T47D (cell line): ENCODE data around the gene SPTLC3.

ENCODE experiments used
- DNase-seq, 2 experiments: peaks; one replicate each; pipeline versions ENCODE4 v3.0.0 to v3.0.0-alpha.2; 2011 to 2012; ENCODE audit warnings: low read depth in 1 of 2, low spot score in 1 of 2
- JUND ChIP-seq: IDR thresholded peaks from 2 replicates; pipeline ENCODE4 v1.6.1; 2012; ENCODE audit warnings: low read depth
- in situ Hi-C: cut with HindIII; loops from 2 replicates; pipeline ENCODE4 v1.10.0; 2016; ENCODE audit warnings: low sequenced_read_pairs, low pct_unique_long_range_greater_than_20kb

The SPTLC3 gene

GRCh38 chr20:13025181-13025580, 16.4 kb downstream of the SPTLC3 start:
- no peak for TF ChIP-seq JUND
- in situ Hi-C loops, result no loop called here
- DNase-seq, result no peak

GRCh38 chr20:13028001-13028400, 19.2 kb downstream of the SPTLC3 start:
- TF ChIP-seq JUND, result no peak
- in situ Hi-C loops, result no loop called here
- DNase-seq, result no peak

- no peak for TF ChIP-seq JUND
- in situ Hi-C loops, result no loop called here
- no peak for DNase-seq
Observed at GRCh38 chr20:13028673-13029072, 19.9 kb downstream of the SPTLC3 start.

GRCh38 chr20:13029687-13030375, 21.1 kb downstream of the SPTLC3 start:
- in situ Hi-C loops, result no loop called here
- peak in 1 of 2 experiments; percentile 70 for DNase-seq
- TF ChIP-seq JUND, result peak; percentile 35; the same call in 1 of the 2 replicates

- DNase-seq, result no peak
- no peak for TF ChIP-seq JUND
- in situ Hi-C loops, result no loop called here
Observed at GRCh38 chr20:13031751-13032150, 23.0 kb downstream of the SPTLC3 start.

- in situ Hi-C loops, result no loop called here
- no peak for TF ChIP-seq JUND
- peak in 1 of 2 experiments; percentile 45 for DNase-seq
Observed at GRCh38 chr20:13034115-13034514, 25.3 kb downstream of the SPTLC3 start.

- in situ Hi-C loops, result no loop called here
- TF ChIP-seq JUND, result no peak
- no peak for DNase-seq
Observed at GRCh38 chr20:13034936-13035335, 26.2 kb downstream of the SPTLC3 start.

GRCh38 chr20:13035399-13036152, 26.8 kb downstream of the SPTLC3 start:
- in situ Hi-C loops, result no loop called here
- TF ChIP-seq JUND, result no peak
- no peak for DNase-seq

GRCh38 chr20:13037727-13038126, 29.0 kb downstream of the SPTLC3 start:
- in situ Hi-C loops, result no loop called here
- DNase-seq, result no peak
- TF ChIP-seq JUND, result no peak

GRCh38 chr20:13041574-13042457, 33.0 kb downstream of the SPTLC3 start:
- TF ChIP-seq JUND, result no peak
- in situ Hi-C loops, result no loop called here
- no peak for DNase-seq

GRCh38 chr20:13042458-13042794, 33.7 kb downstream of the SPTLC3 start:
- TF ChIP-seq JUND, result no peak
- no peak for DNase-seq
- in situ Hi-C loops, result no loop called here

- DNase-seq, result no peak
- in situ Hi-C loops, result no loop called here
- no peak for TF ChIP-seq JUND
Observed at GRCh38 chr20:13046409-13046808, 37.6 kb downstream of the SPTLC3 start.

GRCh38 chr20:13054011-13054410, 45.2 kb downstream of the SPTLC3 start:
- no peak for DNase-seq
- TF ChIP-seq JUND, result no peak
- in situ Hi-C loops, result no loop called here
